OCI-M1 (cell line): ENCODE results near the gene GALM.
"Not testable (repeated sequence)": the region's sequence is repeated elsewhere in the genome, so short reads cannot be mapped to it uniquely, and the experiment has no call there.

ENCODE experiments used
- DNase-seq: peaks from one replicate; lab custom pipeline; 2025; lab: John Stamatoyannopoulos, UW

Gene GALM

GRCh38 chr2:38665854-38666555 is at the start of gene GALM:
Gene GALM (plus strand): TSS chr2:38666114. CDS start chr2:38666162, 48 bp downstream.
- DNase-seq, result peak; percentile 90

GRCh38 chr2:38617301-38617700 is 48.6 kb upstream of the GALM start:
- no peak for DNase-seq

GRCh38 chr2:38619458-38620164 is 46.3 kb upstream of the GALM start:
- DNase-seq, result peak; percentile 74

- no peak for DNase-seq
Measured at GRCh38 chr2:38620282-38620977, 45.5 kb upstream of the GALM start.

GRCh38 chr2:38621018-38621417 is 44.9 kb upstream of the GALM start:
- DNase-seq, result no peak

- DNase-seq, result peak; percentile 93
Measured at GRCh38 chr2:38622210-38622609, 43.7 kb upstream of the GALM start.

GRCh38 chr2:38626326-38627035 is 39.4 kb upstream of the GALM start:
- DNase-seq, result peak; percentile 29

- no peak for DNase-seq
Measured at GRCh38 chr2:38627391-38627790, 38.5 kb upstream of the GALM start.

- no peak for DNase-seq
Measured at GRCh38 chr2:38629684-38630083, 36.2 kb upstream of the GALM start.

GRCh38 chr2:38631976-38632375 is 33.9 kb upstream of the GALM start:
- no peak for DNase-seq

GRCh38 chr2:38632980-38633379 is 32.9 kb upstream of the GALM start:
- DNase-seq, result no peak

GRCh38 chr2:38633895-38634294 is 32.0 kb upstream of the GALM start:
- no peak for DNase-seq

GRCh38 chr2:38634684-38635083 is 31.2 kb upstream of the GALM start:
- DNase-seq, result peak; percentile 91

GRCh38 chr2:38635139-38635538 is 30.8 kb upstream of the GALM start:
- DNase-seq, result no peak

- no peak for DNase-seq
Measured at GRCh38 chr2:38636069-38636468, 29.8 kb upstream of the GALM start.

- DNase-seq, result not testable (repeated sequence)
Measured at GRCh38 chr2:38642373-38643017, 23.4 kb upstream of the GALM start.

- DNase-seq, result no peak
Measured at GRCh38 chr2:38643021-38643671, 22.8 kb upstream of the GALM start.

GRCh38 chr2:38643683-38644511 is 22.0 kb upstream of the GALM start:
- peak; percentile 99 for DNase-seq

- peak; percentile 42 for DNase-seq
Measured at GRCh38 chr2:38648107-38648761, 17.7 kb upstream of the GALM start.
